ENCODE data around the gene SUSD1.

SUSD1 gene

GRCh38 chr9:112041536-112042243, 133.4 kb downstream of the SUSD1 start:
- POLR2A ChIA-PET (ENCODE audit: low non-redundant PET): no interaction called here
- CTCF ChIA-PET: no interaction called here
- DNase-seq (ENCODE audit: low spot score): peak; percentile 99
- H3K27ac ChIP-seq: peak overlapping the region; percentile 80
- TF ChIP-seq CTCF (conservative IDR thresholded peaks at IDR 0.05; ENCODE audit: low read depth): no peak

DNA sequence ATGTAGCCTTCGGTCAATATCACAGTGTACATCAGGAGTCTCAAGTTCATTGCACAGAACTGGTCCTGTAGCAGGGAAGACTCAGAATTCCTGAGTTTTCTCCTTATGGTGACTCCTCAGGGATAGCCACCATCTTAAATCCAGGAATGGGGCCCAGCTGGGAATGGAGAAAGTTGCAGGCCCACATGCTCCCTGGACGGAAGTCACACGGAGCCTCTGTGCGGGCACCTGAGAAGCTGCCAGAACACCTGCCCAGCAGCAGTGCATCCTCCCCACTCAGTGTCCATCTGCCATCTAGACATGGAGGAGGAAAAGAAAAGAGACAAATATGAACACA, 133.9 kb downstream of the SUSD1 start:
- CTCF ChIA-PET: no interaction called here
- DNase-seq (ENCODE audit: low spot score): no peak
- POLR2A ChIA-PET (ENCODE audit: low non-redundant PET): no interaction called here
- peak overlapping the region; percentile 80 for H3K27ac ChIP-seq
- no peak for TF ChIP-seq CTCF (conservative IDR thresholded peaks at IDR 0.05; ENCODE audit: low read depth)

- DNase-seq (ENCODE audit: low spot score): no peak
- H3K27ac ChIP-seq: no peak overlapping the region
- no peak for TF ChIP-seq CTCF (conservative IDR thresholded peaks at IDR 0.05; ENCODE audit: low read depth)
- ChIA-PET POLR2A (ENCODE audit: low non-redundant PET) (no interaction called here), CTCF (no interaction called here)
Measured at GRCh38 chr9:112038017-112038408, 137.1 kb downstream of the SUSD1 start.

GRCh38 chr9:112037281-112038016, 137.6 kb downstream of the SUSD1 start:
- TF ChIP-seq CTCF (conservative IDR thresholded peaks at IDR 0.05; ENCODE audit: low read depth): no peak
- no peak overlapping the region for H3K27ac ChIP-seq
- ChIA-PET CTCF (no interaction called here), POLR2A (ENCODE audit: low non-redundant PET) (no interaction called here)
- DNase-seq (ENCODE audit: low spot score): no peak

GRCh38 chr9:112035166-112035826, 139.8 kb downstream of the SUSD1 start:
- no peak overlapping the region for H3K27ac ChIP-seq
- ChIA-PET CTCF (interaction anchor here (0.6 kb wide), 1 partner anchor 502 kb away, joined by 3 read pairs; no protein-coding TSS in a partner anchor), POLR2A (ENCODE audit: low non-redundant PET) (no interaction called here)
- TF ChIP-seq CTCF (conservative IDR thresholded peaks at IDR 0.05; ENCODE audit: low read depth): no peak
- DNase-seq (ENCODE audit: low spot score): no peak

GRCh38 chr9:112034216-112034611, 140.9 kb downstream of the SUSD1 start:
- no peak for TF ChIP-seq CTCF (conservative IDR thresholded peaks at IDR 0.05; ENCODE audit: low read depth)
- POLR2A ChIA-PET (ENCODE audit: low non-redundant PET): no interaction called here
- CTCF ChIA-PET: interaction anchor here (0.5 to 0.6 kb wide), 2 partner anchors 240 to 503 kb away, joined by 3 read pairs; no protein-coding TSS in a partner anchor
- no peak for DNase-seq (ENCODE audit: low spot score)
- H3K27ac ChIP-seq: no peak overlapping the region
